Measurements from ENCODE around the gene ITPA. TPM values are rescaled to one million over a fixed set of nuclear protein-coding genes. Genes with fewer than 3 reads are reported as not detected.

The ITPA gene
- total and polyA plus RNA-seq, 2 of the 13 experiments (the other 11 are each of a cell fraction or from before 2014, with no cell fraction given) = 60.1 to 103 TPM

DNA sequence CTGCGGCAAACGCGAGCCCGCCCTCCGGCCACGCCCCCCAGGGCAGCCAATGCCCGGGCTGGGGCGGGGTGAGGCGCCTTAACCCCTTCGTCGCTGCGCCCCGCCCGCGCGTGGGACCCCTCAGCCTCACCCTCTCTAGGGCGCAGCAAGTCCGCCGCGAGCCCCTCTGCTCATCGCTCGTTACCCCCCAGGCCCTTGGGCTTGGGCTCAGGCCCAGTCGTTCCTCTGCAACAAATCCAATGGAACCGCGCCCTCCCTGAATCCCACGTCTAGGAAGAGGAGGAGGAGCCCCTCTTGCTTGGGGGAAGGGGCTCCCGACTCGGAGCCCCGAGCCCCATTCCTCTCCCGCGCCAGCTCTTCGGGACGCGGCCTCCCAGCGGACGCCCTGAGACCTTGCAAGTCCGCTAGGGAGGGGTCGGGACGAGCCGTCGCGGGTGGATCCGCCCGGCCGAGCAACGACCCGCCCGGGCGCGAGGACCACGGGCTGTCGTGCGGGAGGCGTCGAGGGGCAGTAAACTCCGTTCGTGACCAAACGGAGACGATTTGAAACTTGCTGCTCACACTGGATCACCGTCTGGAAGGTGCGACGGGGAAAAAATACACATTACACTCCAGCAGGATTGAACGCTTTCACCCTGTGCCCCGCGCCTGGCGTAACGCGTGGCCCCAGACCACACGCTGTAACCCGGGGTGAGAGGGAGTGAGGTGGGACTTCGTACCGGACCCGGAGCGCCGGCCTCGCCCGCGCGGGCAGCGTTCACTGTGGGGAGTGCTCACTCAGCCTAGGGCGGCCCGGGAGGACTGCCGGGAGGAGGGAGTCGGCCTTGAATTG lies 35.5 kb upstream of the ITPA start (continued):
- no peak for TF ChIP-seq ZNF775 (CRISPR knock-in tag; IDR thresholded peaks at IDR 0.05; ENCODE audit: borderline replicate concordance)
- no peak for TF ChIP-seq ZNF496 (CRISPR knock-in tag; IDR thresholded peaks at IDR 0.05; ENCODE audit: insufficient replicate concordance)
- TF ChIP-seq PRMT3 (CRISPR knock-in tag; IDR thresholded peaks at IDR 0.05; ENCODE audit: borderline replicate concordance, low read depth) = peak; percentile 89; the same call in 1 of the 2 replicates
- TF ChIP-seq ZBTB1 (CRISPR knock-in tag; IDR thresholded peaks at IDR 0.05; ENCODE audit: borderline replicate concordance) = peak; percentile 46; the same call in 1 of the 2 replicates
- TF ChIP-seq, protein P1, sequence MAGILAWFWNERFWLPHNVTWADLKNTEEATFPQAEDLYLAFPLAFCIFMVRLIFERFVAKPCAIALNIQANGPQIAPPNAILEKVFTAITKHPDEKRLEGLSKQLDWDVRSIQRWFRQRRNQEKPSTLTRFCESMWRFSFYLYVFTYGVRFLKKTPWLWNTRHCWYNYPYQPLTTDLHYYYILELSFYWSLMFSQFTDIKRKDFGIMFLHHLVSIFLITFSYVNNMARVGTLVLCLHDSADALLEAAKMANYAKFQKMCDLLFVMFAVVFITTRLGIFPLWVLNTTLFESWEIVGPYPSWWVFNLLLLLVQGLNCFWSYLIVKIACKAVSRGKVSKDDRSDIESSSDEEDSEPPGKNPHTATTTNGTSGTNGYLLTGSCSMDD (CRISPR knock-in tag; IDR thresholded peaks at IDR 0.05) = no peak
- peak; percentile 73 for TF ChIP-seq YY1 (IDR thresholded peaks at IDR 0.05; ENCODE audit: insufficient read depth, insufficient replicate concordance, low read depth, low read length)
- TF ChIP-seq, protein P2, sequence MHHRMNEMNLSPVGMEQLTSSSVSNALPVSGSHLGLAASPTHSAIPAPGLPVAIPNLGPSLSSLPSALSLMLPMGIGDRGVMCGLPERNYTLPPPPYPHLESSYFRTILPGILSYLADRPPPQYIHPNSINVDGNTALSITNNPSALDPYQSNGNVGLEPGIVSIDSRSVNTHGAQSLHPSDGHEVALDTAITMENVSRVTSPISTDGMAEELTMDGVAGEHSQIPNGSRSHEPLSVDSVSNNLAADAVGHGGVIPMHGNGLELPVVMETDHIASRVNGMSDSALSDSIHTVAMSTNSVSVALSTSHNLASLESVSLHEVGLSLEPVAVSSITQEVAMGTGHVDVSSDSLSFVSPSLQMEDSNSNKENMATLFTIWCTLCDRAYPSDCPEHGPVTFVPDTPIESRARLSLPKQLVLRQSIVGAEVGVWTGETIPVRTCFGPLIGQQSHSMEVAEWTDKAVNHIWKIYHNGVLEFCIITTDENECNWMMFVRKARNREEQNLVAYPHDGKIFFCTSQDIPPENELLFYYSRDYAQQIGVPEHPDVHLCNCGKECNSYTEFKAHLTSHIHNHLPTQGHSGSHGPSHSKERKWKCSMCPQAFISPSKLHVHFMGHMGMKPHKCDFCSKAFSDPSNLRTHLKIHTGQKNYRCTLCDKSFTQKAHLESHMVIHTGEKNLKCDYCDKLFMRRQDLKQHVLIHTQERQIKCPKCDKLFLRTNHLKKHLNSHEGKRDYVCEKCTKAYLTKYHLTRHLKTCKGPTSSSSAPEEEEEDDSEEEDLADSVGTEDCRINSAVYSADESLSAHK (CRISPR knock-in tag; IDR thresholded peaks at IDR 0.05; ENCODE audit: borderline replicate concordance) = no peak
- peak; percentile 76; the same call in 1 of the 2 replicates for TF ChIP-seq ZFP41 (CRISPR knock-in tag; IDR thresholded peaks at IDR 0.05; ENCODE audit: borderline replicate concordance)
- peak; percentile 34 for TF ChIP-seq TBX3 (IDR thresholded peaks at IDR 0.05; ENCODE audit: borderline replicate concordance)
- peak; percentile 92 for TF ChIP-seq MYC (CRISPR knock-in tag; IDR thresholded peaks at IDR 0.05; ENCODE audit: borderline replicate concordance)
- no peak for TF ChIP-seq PLRG1 (conservative IDR thresholded peaks at IDR 0.05)
- TF ChIP-seq EHMT2 (IDR thresholded peaks at IDR 0.05; ENCODE audit: borderline replicate concordance, low read depth, low read length) = no peak
- TF ChIP-seq EED (CRISPR knock-in tag; IDR thresholded peaks at IDR 0.05) = peak; percentile 98
- TF ChIP-seq MED13 (CRISPR knock-in tag; IDR thresholded peaks at IDR 0.05) = no peak
- TF ChIP-seq RFXANK (CRISPR knock-in tag; IDR thresholded peaks at IDR 0.05) = no peak; the same call in 1 of the 2 replicates
- peak; percentile 62; the same call in 1 of the 2 replicates for TF ChIP-seq ZNF317 (CRISPR knock-in tag; IDR thresholded peaks at IDR 0.05)
- TF ChIP-seq, protein P3, sequence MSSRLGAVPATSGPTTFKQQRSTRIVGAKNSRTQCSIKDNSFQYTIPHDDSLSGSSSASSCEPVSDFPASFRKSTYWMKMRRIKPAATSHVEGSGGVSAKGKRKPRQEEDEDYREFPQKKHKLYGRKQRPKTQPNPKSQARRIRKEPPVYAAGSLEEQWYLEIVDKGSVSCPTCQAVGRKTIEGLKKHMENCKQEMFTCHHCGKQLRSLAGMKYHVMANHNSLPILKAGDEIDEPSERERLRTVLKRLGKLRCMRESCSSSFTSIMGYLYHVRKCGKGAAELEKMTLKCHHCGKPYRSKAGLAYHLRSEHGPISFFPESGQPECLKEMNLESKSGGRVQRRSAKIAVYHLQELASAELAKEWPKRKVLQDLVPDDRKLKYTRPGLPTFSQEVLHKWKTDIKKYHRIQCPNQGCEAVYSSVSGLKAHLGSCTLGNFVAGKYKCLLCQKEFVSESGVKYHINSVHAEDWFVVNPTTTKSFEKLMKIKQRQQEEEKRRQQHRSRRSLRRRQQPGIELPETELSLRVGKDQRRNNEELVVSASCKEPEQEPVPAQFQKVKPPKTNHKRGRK (CRISPR knock-in tag; IDR thresholded peaks at IDR 0.05) = peak; percentile 64
- TF ChIP-seq SRSF1 (optimal IDR thresholded peaks at IDR 0.05; ENCODE audit: low read depth, low read length) = peak; percentile 88
- peak; percentile 77; the same call in 1 of the 2 replicates for TF ChIP-seq ZNF878 (CRISPR knock-in tag; IDR thresholded peaks at IDR 0.05)
- no peak for TF ChIP-seq PRPF4 (IDR thresholded peaks at IDR 0.05; ENCODE audit: low read depth, low read length, poor library complexity, severe bottlenecking)
- TF ChIP-seq ZNF790 (CRISPR knock-in tag; IDR thresholded peaks at IDR 0.05; ENCODE audit: borderline replicate concordance) = peak; percentile 97
- 0 out of 2 replicates have a peak, but pooled peaks have one; percentile 82 for TF ChIP-seq ZNF20 (CRISPR knock-in tag; IDR thresholded peaks at IDR 0.05)
- 0 out of 2 replicates have a peak, but pooled peaks have one; percentile 22 for TF ChIP-seq SIX4 (CRISPR knock-in tag; IDR thresholded peaks at IDR 0.05)
- peak; percentile 55 for TF ChIP-seq ERF (CRISPR knock-in tag; IDR thresholded peaks at IDR 0.05)
- TF ChIP-seq POLR2AphosphoS2 (IDR thresholded peaks at IDR 0.05; ENCODE audit: low read depth, low read length) = peak; percentile 12; the same call in 1 of the 2 replicates
- peak; percentile 49; the same call in 1 of the 2 replicates for TF ChIP-seq ZFP1 (CRISPR knock-in tag; IDR thresholded peaks at IDR 0.05)

Measured in HepG2 (cell line).